Lung microvascular endothelial cell (primary cell): ENCODE measurements around the gene PPP1CC. TPM values are rescaled to one million over a fixed set of nuclear protein-coding genes. Genes with fewer than 3 reads are reported as not detected.
"Not testable (repeated sequence)": the region's sequence is repeated elsewhere in the genome, so short reads cannot be mapped to it uniquely, and the experiment has no call there.

Experiments
- DNase-seq, 2 donors: peaks; one replicate each; pipeline versions ENCODE4 v3.0.0 to v3.0.0-alpha.2; 2010; ENCODE audit warnings: low read depth in 2 of 2
- total RNA-seq: library from RNA; depleted of rRNA; stranded (reverse); fragments of >200 nt; gene quantifications from 2 replicates; pipeline ENCODE4 v1.2.1, GENCODE V29; 2014

PPP1CC gene
- total RNA-seq, 1 donor from 2014 or later = 62.9 TPM

- DNase-seq = no peak
These were observed 11.6 kb upstream of the PPP1CC start for GRCh38 chr12:110754101-110754793.

GRCh38 chr12:110750784-110751461, 8.2 kb upstream of the PPP1CC start:
- no peak for DNase-seq

- DNase-seq = no peak
These were observed 3.9 kb upstream of the PPP1CC start for GRCh38 chr12:110746550-110746949.

GRCh38 chr12:110745542-110746284, 3.0 kb upstream of the PPP1CC start:
- DNase-seq = no peak

GRCh38 chr12:110744601-110745264, 2.0 kb upstream of the PPP1CC start:
- no peak for DNase-seq

GRCh38 chr12:110744151-110744571, 1.5 kb upstream of the PPP1CC start:
- peak; percentile 23 to 25 for DNase-seq

GRCh38 chr12:110743571-110744093, 941 bp upstream of the PPP1CC start:
- peak; percentile 43 to 54 for DNase-seq

GRCh38 chr12:110742096-110742717, 484 bp downstream of the PPP1CC start:
- peak; percentile 35 to 39 for DNase-seq

GRCh38 chr12:110741341-110742095, 1.2 kb downstream of the PPP1CC start:
- DNase-seq = peak; percentile 29 to 67

- DNase-seq = no peak
These were observed 2.8 kb downstream of the PPP1CC start for GRCh38 chr12:110739894-110740293.

GRCh38 chr12:110739488-110739887, 3.2 kb downstream of the PPP1CC start:
- no peak for DNase-seq

- DNase-seq = no peak
These were observed 5.2 kb downstream of the PPP1CC start for GRCh38 chr12:110737532-110737931.

GRCh38 chr12:110737016-110737415, 5.7 kb downstream of the PPP1CC start:
- not testable (repeated sequence) for DNase-seq

- DNase-seq = no peak
These were observed 8.8 kb downstream of the PPP1CC start for GRCh38 chr12:110733900-110734299.

- DNase-seq = peak; percentile 7 to 65
These were observed 9.5 kb downstream of the PPP1CC start for GRCh38 chr12:110733089-110733715.

- no peak for DNase-seq
These were observed 10.1 kb downstream of the PPP1CC start for GRCh38 chr12:110732572-110732971.

- DNase-seq = no peak
These were observed 11.2 kb downstream of the PPP1CC start for GRCh38 chr12:110731479-110731878.

- DNase-seq = no peak
These were observed 14.1 kb downstream of the PPP1CC start for GRCh38 chr12:110728628-110729027.

GRCh38 chr12:110726708-110727369, 15.9 kb downstream of the PPP1CC start:
- DNase-seq = no peak
